ENCODE results near the gene MUC21.
"Not testable (repeated sequence)": the region's sequence is repeated elsewhere in the genome, so short reads cannot be mapped to it uniquely, and the experiment has no call there.

MUC21 gene

DNA sequence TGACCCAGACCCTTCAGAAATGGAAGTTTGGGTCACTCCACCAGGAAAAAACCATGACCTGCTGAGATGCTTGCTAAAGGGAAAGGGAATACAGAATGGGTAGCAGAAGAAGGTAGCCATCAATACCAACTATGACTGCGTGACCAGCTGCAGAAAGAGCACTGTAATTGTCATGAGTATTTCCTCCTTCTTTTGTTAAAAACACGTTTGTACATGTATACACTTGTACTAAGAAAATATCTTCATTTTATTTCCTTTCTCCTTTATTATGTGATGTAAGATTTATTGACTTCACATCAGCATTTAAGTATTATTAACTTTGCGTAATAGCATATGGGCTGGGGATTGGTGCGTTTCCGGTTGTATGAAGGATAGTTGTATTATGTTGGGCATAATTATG lies 12.6 kb upstream of the MUC21 start:
- no peak for DNase-seq

DNA sequence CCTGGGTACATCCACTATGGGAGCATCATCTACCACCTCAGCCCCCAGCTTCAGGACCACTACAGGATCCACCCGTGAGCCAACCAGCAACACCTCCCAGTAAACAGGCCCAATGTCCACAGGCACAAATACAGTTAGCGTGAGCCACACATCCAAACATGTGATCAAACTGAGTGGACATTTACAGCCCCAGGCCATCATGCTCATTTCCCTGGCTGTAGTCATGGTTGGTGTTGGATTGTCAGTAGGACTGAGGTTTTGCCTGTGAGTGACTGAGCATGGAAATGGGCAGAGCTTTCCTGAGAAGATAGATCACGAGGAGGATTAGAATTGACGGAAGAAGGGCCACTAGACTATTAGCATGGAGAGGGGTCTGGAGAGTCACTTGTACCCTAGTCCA lies 10.7 kb upstream of the MUC21 start:
- DNase-seq, result no peak

DNA sequence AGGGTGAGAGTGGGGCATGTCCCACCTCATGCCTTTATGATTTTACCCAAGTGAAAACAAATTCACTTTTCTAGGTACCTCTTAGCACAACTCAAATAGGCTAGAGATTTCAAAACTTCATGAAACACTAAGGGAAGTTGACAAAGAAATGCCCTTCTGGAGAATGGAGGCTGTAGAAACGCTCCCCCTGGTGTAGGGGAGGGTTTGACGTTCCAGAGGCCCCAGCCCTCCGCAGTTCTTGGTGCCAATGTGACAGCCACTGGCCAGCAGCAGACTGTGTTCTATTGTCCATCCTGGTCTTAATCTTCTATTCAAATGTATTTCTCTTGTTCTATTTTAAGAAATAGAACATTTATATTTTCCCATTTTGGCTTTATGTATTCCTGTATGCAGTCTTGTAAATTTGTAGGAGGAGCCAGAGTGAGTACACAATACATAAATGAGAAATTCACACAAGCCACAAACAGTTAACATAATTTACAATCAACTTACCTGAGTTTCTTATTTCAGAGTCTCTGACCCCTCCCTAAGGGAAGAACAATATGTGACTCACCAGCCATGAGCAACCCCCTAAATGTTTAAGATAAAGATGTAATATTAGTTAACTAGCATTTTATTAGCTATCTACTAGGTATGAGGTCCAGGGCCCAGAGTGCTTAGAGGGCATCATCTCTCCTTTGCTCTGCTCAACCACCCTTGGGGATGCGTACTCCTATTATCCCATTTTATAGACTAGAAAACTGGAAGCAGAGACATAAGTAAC lies 8.8 kb upstream of the MUC21 start:
- DNase-seq, result no peak

DNA sequence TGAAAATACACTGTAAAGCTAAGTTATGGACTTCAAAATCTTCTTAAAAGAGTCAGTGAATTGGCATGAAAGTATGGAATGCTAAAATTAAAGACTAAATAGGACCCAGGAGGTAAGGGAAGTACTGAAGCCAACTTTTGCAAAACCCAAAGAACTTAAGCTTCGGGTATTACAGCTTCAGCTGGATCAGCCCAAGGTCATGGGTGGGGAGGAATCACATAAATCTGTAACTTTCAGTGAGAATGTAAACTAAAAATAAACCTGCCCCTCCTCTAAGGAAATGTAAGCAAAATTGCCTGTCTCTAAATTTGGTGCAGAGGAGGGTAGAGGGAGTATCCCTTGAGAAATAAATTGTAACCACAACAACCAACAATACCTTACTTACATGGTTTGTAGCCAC lies 4.4 kb upstream of the MUC21 start:
- DNase-seq, result no peak

DNA sequence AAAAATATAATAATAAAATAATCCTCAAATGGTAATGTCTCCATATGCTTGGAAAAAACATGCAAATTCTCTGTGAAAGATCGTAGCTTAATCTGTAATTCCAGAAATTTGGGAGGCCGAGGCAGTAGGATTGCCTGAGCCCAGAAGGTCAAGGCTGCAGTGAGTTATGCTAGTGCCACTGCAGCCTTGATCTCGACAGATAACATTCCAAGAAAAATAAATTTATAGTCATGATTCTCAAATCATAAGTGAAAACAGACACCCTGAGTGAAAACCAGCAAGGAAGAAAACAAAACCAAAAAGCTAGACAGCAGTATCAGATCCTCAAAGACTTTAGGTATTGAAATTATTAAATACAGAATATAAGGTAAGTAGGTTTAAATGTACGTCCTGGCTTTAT lies 3.8 kb upstream of the MUC21 start:
- DNase-seq, result no peak

DNA sequence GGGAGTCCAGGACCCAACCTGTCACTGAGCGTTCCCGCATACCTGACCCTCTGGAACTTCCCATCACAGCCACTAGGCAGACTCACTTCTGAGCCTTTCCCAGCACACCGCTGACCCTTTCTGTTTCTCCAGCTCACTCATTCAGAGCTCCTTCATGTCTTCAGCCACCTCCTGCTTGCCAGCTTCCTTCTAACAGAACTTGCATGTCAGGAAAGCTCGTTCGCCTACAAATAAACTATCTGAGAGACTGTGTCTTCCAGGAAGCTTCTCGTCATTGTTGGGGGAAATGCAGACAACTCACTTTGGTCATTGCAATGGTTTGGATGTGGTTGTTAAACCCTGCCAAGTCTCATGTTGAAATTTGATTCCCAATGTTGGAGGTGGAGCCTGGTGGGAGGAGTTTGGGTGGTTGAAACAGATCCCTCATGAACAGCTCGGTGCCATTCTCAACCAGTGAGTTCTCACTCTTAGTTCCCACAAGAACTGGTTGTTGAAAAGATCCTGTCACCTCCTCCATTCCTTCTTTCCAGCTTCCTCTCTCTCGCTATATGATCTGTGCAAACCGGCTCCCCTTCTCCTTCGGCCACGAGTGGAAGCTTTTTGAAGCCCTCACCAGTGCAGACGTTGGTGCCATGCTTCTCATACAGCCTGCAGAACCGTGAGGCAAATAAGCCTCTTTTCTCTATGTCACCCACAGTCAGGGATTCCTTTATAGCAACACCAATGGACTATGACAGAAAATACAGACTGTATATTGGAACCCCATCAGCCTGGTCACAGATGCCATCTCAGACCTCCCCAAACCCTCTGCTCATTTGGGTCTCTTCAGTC lies 1.4 kb upstream of the MUC21 start:
- no peak for DNase-seq

DNA sequence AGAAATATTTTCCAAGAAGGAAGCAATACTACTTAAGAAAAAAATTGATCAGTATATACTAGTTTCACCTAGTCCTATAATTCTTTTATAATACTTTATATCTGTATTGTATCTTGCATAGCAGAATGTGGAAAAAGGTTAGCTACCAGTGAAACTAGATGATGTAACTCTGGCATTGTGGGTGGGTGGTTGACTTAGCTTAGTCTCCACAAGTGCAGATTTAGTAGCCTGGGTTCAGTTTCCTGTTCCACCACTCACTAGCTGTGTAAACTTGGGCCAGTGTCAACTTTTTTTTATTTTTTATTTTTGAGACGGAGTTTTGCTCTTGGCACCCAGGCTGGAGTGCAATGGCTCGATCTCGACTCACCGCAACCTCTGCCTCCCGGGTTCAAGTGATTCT lies 2.0 kb downstream of the MUC21 start:
- DNase-seq, result no peak

DNA sequence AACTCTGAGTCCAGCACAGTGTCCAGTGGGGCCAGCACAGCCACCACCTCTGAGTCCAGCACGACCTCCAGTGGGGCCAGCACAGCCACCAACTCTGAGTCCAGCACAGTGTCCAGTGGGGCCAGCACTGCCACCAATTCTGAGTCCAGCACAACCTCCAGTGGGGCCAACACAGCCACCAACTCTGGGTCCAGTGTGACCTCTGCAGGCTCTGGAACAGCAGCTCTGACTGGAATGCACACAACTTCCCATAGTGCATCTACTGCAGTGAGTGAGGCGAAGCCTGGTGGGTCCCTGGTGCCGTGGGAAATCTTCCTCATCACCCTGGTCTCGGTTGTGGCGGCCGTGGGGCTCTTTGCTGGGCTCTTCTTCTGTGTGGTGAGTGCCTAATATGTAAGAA lies 3.8 kb downstream of the MUC21 start:
- DNase-seq, result no peak

DNA sequence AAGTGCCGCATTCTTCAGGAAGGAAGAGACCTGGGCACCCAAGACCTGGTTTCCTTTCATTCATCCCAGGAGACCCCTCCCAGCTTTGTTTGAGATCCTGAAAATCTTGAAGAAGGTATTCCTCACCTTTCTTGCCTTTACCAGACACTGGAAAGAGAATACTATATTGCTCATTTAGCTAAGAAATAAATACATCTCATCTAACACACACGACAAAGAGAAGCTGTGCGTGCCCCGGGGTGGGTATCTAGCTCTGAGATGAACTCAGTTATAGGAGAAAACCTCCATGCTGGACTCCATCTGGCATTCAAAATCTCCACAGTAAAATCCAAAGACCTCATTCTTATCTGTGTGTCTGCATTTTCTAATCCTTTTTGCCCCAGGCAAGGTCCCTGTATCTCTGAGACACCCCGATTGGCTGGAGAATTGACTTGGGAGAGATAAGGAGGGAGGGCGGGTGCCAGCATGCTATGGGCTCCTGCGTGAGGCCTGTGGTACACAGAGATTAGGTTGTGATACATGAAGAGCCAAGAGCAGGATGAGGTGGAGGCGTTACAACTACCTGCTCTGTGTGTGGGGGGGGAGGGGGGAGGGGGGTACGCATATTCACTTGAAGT lies 4.8 kb downstream of the MUC21 start:
- no peak for DNase-seq

DNA sequence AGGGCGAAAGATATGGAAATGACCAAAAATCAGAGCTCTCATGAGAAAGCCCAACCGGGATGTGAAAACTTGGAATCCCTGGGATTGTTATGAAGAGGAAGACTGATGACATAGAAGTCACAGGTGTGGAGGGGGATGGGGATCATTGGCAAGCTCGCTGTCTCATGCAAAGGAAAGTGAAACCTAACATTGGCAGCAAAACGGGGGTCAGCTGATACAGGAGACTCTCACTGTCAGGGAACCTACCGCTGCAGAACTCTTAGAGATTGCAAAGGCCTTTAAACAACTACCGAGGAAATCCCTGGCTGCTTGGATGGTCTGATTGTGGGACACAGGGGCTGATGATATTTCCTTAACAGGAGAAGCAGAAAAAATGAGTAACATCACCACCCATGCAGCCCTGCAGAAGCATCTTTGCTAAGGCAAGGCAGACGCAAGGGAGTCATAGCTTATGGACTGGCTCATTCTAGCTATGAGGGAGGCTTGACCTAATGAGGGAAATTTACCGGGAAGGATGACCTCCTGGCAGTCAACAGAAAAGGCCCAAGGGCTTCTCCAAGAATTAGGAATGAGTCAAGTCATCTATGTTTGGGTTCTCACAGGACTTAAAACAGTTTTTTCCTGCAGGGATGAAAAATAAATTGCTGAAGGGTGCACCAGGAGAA lies 7.0 kb downstream of the MUC21 start:
- DNase-seq, result no peak

DNA sequence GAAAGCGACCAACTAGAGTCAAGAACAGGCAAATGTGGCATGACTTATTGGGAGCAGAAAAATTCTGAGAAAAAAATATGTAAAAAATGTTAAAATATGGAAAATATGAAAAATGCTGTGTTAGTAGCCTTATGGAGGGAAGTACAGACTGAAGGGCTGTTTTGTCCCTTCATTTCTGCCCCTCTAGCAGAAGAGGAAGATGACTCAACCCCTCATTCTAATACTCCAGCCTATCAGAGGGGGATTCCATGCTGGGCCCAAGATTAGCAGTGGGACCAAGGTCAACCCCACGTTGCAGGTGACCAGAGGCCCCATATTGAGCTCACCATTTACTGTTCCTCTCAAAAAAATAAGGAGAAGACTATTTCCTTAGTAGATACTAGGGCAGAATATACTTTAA lies 8.4 kb downstream of the MUC21 start:
- DNase-seq, result no peak

DNA sequence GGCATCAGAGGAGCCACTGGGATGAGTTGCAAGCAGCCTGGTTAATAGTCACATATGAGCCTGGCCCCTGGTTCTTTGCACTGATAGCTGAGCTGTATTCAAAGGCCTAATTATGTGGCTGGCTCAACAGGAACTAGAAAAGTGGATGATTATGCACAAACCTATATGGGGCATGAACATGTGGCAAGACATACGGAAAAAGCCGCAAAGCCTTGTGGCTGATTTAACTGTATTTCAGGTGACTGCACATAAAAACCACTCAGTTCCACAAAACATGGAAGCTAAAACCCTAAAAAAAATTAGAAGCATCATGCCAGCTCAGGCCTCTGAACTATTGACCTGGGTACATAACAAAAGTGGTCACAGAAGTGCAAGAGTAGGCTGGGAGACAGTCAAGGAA lies 13.8 kb downstream of the MUC21 start:
- no peak for DNase-seq

DNA sequence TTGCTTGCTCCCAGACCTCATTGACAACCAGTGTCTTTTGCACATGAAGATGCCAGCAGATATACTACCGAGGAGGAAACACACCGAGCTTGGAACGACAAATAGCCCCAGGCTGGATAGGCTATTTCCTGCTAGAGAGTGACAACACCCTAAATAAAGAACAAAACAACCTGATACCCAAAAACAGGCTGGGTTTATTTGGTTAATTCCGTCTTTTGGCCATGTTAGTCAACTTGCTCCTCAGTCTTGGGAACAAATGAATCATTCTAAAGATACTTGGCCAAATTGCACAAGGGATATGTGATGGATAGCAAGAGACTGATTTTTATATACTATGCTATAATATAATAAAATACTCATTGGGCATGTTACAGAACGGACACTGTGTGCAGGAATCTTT lies 15.3 kb downstream of the MUC21 start:
- no peak for DNase-seq

DNA sequence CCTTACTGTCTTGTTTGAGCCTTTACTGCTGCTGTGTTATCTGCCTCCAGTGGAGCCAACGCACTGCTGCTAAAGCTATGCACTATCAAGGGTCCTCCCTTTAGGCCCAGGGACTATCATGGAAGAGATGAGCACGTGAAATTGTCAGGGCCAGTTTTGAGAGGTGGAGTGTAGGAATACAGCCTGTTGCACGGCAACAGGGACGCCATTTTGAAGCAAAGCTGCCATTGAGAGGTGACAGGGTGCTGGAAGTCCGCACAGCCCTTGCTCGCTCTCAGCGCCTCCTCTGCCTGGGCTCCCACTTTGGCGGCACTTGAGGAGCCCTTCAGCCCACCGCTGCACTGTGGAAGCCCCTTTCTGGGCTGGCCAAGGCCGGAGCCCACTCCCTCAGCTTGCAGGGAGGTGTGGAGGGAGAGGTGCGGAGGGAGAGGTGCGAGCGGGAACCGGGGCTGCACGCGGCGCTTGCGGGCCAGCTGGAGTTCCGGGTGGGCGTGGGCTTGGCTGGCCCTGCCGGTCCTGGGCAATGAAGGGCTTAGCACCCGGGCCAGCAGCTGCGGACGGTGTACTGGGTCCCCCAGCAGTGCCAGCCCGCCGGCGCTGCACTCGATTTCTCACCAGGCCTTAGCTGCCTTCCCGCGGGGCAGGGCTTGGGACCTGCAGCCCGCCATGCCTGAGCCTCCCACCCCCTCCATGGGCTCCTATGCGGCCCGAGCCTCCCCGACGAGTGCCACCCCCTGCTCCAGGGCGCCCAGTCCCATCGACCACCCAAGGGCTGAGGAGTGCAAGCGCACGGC lies 16.7 kb downstream of the MUC21 start:
- not testable (repeated sequence) for DNase-seq

DNA sequence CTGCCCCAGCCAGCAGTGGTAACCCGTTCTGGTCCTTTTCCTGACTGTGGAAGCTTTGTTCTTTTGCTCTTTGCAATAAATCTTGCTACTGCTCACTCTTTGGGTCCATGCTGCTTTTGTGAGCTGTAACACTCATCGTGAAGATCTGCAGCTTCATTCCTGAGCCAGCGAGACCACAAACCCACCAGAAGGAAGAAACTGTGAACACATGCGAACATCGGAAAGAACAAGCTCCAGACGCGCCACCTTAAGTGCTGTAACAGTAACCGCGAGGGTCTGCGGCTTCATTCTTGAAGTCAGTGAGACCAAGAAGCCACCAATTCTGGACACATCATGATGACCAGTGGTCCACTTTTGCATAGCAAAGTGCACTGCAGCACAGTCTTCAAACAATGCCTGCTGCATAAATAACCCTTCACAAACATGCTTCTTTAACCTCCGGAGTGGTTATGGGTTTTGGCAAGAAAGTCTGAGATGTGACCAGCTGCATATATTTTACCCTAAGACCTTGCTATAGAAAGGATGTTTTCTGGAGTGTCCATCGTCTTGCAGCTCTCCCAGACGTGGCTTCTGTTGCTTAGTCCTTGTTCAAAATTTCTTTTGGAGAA lies 17.9 kb downstream of the MUC21 start:
- DNase-seq, result no peak

DNA sequence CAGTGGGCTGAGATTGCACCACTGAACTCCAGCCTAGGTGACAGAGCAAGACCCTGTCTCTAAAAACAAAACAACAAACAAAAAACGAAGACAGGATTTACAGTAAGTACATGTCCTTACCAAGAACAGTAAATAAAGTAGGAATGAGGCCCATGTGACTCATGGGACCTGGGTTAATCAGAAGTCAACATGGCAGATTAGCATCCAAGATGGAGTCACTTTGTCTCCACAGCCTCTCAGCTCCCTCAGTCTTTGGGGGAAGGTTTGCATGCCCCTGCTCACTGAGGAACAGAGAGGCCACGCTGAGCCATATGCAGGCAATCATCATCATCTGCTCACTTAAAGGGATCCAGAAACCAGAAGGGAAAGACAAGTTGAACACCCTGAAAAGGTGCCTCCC lies 19.0 kb downstream of the MUC21 start:
- DNase-seq, result no peak

DNA sequence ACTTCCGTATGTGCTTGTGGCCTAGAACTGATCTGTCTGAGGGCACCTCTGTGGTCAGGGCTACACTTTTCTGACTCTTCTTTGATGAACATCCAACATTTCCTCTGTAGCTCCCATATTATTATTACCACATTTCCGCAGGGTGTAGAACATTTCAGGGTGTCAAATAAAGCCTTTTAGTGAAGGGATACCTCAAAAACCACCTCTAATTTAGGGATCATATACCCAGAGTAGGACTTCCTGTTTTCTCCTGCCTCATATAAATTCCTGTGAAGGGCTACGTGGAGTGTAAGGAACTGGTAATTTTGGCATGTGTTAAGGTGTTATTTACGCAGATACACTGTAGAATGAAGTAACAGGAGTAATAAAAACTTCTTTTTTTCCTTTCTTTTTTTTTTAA lies 21.3 kb downstream of the MUC21 start:
- DNase-seq, result no peak

DNA sequence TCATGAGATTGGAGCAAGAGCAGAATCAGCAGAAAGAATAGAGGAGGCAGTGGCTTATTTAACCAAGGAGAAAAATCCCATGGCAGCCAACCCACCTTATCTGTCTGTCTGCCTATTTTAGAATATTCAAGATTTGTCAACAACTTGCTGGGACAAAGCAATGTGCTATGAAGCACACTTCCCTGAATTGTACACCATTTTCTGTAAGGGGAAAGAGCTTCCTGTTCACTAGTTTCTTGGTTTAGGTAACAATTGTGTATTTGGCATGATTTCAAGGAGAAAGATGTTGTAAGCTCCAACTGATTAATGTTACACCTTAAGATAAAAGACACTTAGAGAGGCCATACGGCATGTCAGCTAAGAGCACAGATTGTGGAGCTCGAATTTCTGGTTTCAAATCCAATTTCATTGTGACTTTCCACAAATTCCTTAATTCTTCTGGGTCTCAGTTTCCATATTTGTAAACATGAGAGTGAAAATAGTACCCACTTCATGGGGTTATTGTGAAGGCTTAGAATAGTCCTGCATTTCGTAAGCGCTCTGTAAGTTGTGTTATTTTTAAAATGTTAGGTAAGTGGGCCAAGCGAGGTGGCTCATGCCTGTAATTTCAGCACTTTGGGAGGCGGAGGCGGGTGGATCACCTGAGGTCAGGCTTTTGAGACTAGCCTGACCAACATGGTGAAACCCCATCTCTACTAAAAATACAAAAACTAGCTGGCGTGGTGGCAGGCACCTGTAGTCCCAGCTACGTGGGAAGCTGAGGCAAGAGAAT lies 21.9 kb downstream of the MUC21 start:
- DNase-seq, result no peak

DNA sequence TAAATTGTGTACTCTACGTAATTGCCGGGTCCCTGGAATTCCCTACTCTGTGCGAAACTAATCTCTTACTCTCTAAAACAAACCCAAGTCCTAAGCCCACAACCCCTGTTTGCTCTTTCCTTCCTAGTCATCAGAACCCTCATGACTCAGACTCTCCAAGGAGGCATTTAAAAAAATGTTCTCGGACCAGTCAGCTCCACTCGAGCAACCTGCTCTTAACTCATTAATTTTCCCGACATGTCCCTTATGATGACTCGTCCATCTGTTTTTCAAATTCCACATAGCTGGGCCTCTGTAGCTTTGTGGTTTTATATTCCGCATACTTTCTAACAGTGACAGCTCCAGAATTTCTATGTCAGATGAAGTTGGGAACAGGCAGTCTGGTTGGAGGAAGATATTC lies 24.2 kb downstream of the MUC21 start:
- DNase-seq, result no peak

DNA sequence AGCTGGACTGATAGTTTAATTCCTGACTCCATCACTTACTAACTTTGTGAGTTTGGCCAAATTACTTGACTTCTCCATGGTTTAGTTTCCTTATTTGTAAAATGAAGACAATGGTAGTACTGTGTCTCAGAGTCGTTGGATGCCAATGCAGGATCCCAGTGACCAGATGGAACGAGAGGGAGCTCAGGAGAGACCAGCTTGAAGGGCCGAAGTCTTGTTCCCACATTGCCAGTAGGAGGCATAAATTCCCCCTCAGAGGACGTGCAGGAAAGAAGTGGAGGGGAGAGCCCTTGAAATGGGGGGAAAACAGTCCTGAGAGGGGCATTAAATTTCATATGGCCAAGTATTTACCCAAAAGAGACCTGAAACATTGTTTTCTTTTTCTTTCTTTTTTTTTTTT lies 24.6 kb downstream of the MUC21 start:
- DNase-seq, result no peak

DNA sequence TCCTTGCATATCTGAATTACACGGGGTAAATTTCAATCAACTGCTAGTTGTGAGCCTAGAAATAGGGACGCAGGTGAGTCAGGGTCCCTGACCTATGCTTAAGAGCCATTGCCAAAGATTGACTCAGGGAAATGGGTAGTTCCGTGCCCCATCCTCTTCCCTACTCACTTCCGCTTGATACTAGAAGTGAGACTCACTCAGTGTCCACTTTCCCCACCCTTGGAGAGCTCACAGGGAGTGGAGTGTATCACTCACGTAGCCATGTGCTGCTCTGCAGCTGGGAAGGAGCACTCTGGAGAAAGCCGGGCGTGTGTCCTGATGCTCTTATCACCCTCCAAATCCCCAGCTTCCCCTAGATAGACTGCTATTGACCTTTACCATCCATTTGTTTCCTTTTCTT lies 26.2 kb downstream of the MUC21 start:
- DNase-seq, result no peak

Data from activated CD8-positive, alpha-beta memory T cell treated with anti-CD3 and anti-CD28 coated beads, Interleukin-2, amount 50 U/mL, for 4 hours (primary cell).